ENCODE results near the gene EVI5. TPM values are rescaled to one million over a fixed set of nuclear protein-coding genes. Genes with fewer than 3 reads are reported as not detected.

Gene EVI5
- total and polyA plus RNA-seq, 10 of the 15 experiments (the other 5 are each of a cell fraction or from before 2014, with no cell fraction given), result 0.27 to 6.8 (median 1.7) TPM

DNA sequence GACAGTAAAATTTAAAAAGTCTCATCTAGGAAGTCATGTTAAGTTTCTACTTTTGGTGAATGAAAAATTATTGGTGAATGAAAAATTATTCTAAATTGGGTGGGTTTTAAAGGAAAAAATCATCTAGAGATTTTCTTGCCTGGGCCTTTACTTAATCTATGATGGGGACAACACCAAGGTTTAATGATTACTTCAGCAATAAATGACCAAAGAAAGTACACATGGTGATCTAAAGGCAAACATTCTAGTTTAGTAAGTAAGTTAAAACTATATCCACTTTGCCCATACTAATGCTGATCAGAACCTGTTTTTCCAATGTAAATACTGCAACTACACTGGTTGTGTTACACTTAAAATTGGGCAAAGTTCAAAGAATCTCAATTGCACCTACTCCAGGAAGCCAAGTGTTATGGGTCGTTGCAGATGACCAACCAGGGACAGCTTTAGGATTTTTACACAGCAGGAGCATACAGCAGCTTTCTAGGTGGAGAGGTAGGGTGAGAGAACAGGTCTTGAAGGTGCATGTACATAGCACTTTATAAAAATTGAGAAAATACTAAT, 32.3 kb upstream of the EVI5 start:
- Histone ChIP-seq H3K4me3 (no peak overlapping the region), H4K20me1 (ENCODE audit: control insufficient read depth, insufficient read depth) (no peaks in the 10 kb centered on the region), H3K36me3 (ENCODE audit: control insufficient read depth in 2 of 2, insufficient read depth in 2 of 2, low read length in 1 of 2) (no peaks in the 10 kb centered on the region), H3K27ac (ENCODE audit: control insufficient read depth, insufficient read depth) (no peak overlapping the region), H2AFZ (ENCODE audit: control insufficient read depth, low read depth, low read length) (no peak overlapping the region), H3K79me2 (ENCODE audit: control insufficient read depth, insufficient read depth, low read length) (no peaks in the 10 kb centered on the region), H3K4me2 (ENCODE audit: control insufficient read depth, insufficient read depth) (no peak overlapping the region), H3K9ac (ENCODE audit: control insufficient read depth, insufficient read depth, low read length) (no peak overlapping the region), H3K4me1 (ENCODE audit: control insufficient read depth, insufficient read depth, low read length) (no peaks in the 10 kb centered on the region), H3K9me3 (replicated peaks; ENCODE audit: control insufficient read depth, insufficient read depth, low read length) (no peaks in the 10 kb centered on the region), H3K27me3 (replicated peaks in 1 of 2; ENCODE audit: control insufficient read depth in 2 of 2, insufficient read depth in 2 of 2, low read length in 1 of 2) (no peaks in the 10 kb centered on the region)
- POLR2A ChIA-PET, result no interaction called here
- WGBS (ENCODE audit: insufficient coverage, insufficient replicate concordance, low lambda C conversion rate, missing lambda C conversion rate), result 4% methylated on average over 1 of the region's 1 CpG
- DNase-seq (ENCODE audit: low read depth, low spot score), result no peak
- SMC1A ChIA-PET (ENCODE audit: uncharacterized antibody, unreplicated experiment), result interaction anchor here (0.6 to 5.1 kb wide), 4 partner anchors 13 to 68 kb away, joined by 3 to 56 read pairs (median 4); no protein-coding TSS in a partner anchor
- FAIRE-seq, result no peak
- intact Hi-C loops (cut with micrococcal nuclease; ENCODE audit: unreplicated experiment), result loop anchor here (5.0 to 10.0 kb wide), 2 partner anchors 502 to 820 kb away; no protein-coding TSS in a partner anchor
- TF ChIP-seq LARP7 (IDR thresholded peaks at IDR 0.05), result no peak
- TF ChIP-seq GATAD2B (conservative IDR thresholded peaks at IDR 0.05; ENCODE audit: low read depth), result no peak
- no peak for TF ChIP-seq KDM1A (IDR thresholded peaks at IDR 0.05; ENCODE audit: borderline replicate concordance)
- no peak for TF ChIP-seq CEBPB (IDR thresholded peaks at IDR 0.05; ENCODE audit: borderline replicate concordance in 1 of 2, low read depth in 2 of 2, low read length in 2 of 2)
- TF ChIP-seq, protein P1, sequence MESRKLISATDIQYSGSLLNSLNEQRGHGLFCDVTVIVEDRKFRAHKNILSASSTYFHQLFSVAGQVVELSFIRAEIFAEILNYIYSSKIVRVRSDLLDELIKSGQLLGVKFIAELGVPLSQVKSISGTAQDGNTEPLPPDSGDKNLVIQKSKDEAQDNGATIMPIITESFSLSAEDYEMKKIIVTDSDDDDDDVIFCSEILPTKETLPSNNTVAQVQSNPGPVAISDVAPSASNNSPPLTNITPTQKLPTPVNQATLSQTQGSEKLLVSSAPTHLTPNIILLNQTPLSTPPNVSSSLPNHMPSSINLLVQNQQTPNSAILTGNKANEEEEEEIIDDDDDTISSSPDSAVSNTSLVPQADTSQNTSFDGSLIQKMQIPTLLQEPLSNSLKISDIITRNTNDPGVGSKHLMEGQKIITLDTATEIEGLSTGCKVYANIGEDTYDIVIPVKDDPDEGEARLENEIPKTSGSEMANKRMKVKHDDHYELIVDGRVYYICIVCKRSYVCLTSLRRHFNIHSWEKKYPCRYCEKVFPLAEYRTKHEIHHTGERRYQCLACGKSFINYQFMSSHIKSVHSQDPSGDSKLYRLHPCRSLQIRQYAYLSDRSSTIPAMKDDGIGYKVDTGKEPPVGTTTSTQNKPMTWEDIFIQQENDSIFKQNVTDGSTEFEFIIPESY (IDR thresholded peaks at IDR 0.05), result no peak
- no peak for TF ChIP-seq IRF4 (IDR thresholded peaks at IDR 0.05; ENCODE audit: low read depth, low read length)
- TF ChIP-seq, protein P2, sequence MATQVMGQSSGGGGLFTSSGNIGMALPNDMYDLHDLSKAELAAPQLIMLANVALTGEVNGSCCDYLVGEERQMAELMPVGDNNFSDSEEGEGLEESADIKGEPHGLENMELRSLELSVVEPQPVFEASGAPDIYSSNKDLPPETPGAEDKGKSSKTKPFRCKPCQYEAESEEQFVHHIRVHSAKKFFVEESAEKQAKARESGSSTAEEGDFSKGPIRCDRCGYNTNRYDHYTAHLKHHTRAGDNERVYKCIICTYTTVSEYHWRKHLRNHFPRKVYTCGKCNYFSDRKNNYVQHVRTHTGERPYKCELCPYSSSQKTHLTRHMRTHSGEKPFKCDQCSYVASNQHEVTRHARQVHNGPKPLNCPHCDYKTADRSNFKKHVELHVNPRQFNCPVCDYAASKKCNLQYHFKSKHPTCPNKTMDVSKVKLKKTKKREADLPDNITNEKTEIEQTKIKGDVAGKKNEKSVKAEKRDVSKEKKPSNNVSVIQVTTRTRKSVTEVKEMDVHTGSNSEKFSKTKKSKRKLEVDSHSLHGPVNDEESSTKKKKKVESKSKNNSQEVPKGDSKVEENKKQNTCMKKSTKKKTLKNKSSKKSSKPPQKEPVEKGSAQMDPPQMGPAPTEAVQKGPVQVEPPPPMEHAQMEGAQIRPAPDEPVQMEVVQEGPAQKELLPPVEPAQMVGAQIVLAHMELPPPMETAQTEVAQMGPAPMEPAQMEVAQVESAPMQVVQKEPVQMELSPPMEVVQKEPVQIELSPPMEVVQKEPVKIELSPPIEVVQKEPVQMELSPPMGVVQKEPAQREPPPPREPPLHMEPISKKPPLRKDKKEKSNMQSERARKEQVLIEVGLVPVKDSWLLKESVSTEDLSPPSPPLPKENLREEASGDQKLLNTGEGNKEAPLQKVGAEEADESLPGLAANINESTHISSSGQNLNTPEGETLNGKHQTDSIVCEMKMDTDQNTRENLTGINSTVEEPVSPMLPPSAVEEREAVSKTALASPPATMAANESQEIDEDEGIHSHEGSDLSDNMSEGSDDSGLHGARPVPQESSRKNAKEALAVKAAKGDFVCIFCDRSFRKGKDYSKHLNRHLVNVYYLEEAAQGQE (IDR thresholded peaks at IDR 0.05; ENCODE audit: low read depth, low read length), result no peak
- no peak for TF ChIP-seq SUZ12 (IDR thresholded peaks at IDR 0.05; ENCODE audit: unreplicated experiment)
- no peak for TF ChIP-seq PAX8 (IDR thresholded peaks at IDR 0.05)
- no peak for TF ChIP-seq YBX1 (IDR thresholded peaks at IDR 0.05)
- no peak for TF ChIP-seq RAD51 (IDR thresholded peaks at IDR 0.05)
- TF ChIP-seq SIN3A (IDR thresholded peaks at IDR 0.05; ENCODE audit: low read depth, low read length), result no peak
- TF ChIP-seq, protein P3, sequence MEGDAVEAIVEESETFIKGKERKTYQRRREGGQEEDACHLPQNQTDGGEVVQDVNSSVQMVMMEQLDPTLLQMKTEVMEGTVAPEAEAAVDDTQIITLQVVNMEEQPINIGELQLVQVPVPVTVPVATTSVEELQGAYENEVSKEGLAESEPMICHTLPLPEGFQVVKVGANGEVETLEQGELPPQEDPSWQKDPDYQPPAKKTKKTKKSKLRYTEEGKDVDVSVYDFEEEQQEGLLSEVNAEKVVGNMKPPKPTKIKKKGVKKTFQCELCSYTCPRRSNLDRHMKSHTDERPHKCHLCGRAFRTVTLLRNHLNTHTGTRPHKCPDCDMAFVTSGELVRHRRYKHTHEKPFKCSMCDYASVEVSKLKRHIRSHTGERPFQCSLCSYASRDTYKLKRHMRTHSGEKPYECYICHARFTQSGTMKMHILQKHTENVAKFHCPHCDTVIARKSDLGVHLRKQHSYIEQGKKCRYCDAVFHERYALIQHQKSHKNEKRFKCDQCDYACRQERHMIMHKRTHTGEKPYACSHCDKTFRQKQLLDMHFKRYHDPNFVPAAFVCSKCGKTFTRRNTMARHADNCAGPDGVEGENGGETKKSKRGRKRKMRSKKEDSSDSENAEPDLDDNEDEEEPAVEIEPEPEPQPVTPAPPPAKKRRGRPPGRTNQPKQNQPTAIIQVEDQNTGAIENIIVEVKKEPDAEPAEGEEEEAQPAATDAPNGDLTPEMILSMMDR (IDR thresholded peaks at IDR 0.05 in 2 of 3, conservative IDR thresholded peaks at IDR 0.05 in 1 of 3; ENCODE audit: control insufficient read depth in 2 of 3, extremely low read depth in 1 of 3, insufficient read depth in 1 of 3, low read depth in 3 of 3, low read length in 3 of 3), result no peak
- TF ChIP-seq ZSCAN29 (IDR thresholded peaks at IDR 0.05), result no peak
- TF ChIP-seq ZBED1 (IDR thresholded peaks at IDR 0.05; ENCODE audit: borderline replicate concordance), result no peak
- RAD21 ChIA-PET (ENCODE audit: unreplicated experiment), result interaction anchor here (4.8 kb wide), 1 partner anchor 68 kb away, joined by 65 read pairs; no protein-coding TSS in a partner anchor
- in situ Hi-C loops (cut with MboI), result loop anchor here (5.0 kb wide), 1 partner anchor 70 kb away; no protein-coding TSS in a partner anchor
- CTCF ChIA-PET, result interaction anchor here (0.9 to 7.6 kb wide), 9 partner anchors 14 to 820 kb away, joined by 3 to 178 read pairs (median 4); partner anchors contain the start of gene RPL5
- ATAC-seq, result no peak
- BruUV-seq (replicated peaks), result no TSS peak
